ENCODE measurements around the gene TMEM254.

DNA sequence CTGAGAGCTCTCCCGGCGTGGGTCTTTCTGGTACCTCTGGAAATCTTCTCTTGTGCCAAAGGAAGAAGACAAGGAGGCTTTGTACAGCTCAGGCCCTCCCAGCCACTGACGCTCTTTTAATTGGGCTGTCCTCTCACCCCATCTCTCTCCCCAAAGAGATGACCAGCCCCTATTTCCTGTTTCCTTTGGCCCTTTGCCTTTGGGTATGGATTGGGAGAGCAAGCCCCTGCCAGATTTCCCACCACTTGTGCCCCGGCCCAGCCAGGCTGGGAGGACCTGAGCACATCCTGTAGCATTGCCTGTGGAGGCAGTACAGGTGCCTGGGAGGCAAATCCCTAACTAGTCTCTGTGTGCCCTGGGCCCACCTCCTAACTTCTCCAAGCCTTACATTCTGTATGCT lies 48.4 kb downstream of the TMEM254 start:
- TF ChIP-seq POLR2A (IDR thresholded peaks at IDR 0.05): no peak
- TF ChIP-seq, protein P1, sequence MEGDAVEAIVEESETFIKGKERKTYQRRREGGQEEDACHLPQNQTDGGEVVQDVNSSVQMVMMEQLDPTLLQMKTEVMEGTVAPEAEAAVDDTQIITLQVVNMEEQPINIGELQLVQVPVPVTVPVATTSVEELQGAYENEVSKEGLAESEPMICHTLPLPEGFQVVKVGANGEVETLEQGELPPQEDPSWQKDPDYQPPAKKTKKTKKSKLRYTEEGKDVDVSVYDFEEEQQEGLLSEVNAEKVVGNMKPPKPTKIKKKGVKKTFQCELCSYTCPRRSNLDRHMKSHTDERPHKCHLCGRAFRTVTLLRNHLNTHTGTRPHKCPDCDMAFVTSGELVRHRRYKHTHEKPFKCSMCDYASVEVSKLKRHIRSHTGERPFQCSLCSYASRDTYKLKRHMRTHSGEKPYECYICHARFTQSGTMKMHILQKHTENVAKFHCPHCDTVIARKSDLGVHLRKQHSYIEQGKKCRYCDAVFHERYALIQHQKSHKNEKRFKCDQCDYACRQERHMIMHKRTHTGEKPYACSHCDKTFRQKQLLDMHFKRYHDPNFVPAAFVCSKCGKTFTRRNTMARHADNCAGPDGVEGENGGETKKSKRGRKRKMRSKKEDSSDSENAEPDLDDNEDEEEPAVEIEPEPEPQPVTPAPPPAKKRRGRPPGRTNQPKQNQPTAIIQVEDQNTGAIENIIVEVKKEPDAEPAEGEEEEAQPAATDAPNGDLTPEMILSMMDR (IDR thresholded peaks at IDR 0.05 in 4 of 5, conservative IDR thresholded peaks at IDR 0.05 in 1 of 5): no peak

Measured in gastrocnemius medialis (tissue), 4 donors.